NCI-H146 treated with DMSO at 0.1 percent for 48 hours (cell line): ENCODE results near the gene ENPP1.
"Not testable (repeated sequence)": the region's sequence is repeated elsewhere in the genome, so short reads cannot be mapped to it uniquely, and the experiment has no call there.

ENCODE experiments used
- DNase-seq: peaks from one replicate; lab custom pipeline; 2025; ENCODE audit not compliant: unreplicated experiment; lab: John Stamatoyannopoulos, UW

Gene ENPP1

DNA sequence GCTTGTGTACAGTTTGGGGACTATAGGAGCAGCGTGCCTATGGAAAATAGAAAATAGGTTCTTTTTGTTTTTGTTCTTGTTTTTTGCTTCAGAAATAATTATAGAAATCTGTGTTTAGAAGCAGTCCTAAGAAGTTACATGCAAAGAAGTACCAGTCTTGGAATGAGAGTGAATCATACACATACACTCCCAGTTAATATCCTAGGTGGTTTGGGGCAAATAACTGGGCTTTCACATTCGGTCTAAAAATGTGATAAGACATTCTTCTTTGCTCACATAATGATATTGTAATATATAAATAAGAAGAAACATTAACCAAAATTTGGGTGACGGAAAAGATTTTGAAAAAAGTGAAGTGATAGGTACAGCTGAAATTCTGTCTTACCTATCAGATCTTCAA lies 61.0 kb downstream of the ENPP1 start:
- DNase-seq, result no peak

DNA sequence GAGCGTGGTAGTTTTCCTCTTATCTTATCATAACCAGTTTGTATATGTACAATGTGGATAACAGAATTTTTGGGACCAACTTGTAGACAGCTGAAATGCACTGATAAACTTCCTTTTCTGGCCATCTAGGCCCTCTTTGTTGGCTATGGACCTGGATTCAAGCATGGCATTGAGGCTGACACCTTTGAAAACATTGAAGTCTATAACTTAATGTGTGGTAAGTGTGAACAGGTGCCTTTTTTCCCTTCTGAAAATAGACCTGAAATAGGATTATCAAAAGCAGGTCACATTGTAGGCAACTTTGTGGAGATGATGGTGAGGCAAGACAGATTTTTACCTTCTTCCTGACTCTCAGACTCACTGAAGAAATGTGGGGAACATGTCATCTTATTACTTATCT lies 67.8 kb downstream of the ENPP1 start:
- DNase-seq, result no peak

GRCh38 chr6:131876545-131876944 lies 68.7 kb downstream of the ENPP1 start:
- no peak for DNase-seq

DNA sequence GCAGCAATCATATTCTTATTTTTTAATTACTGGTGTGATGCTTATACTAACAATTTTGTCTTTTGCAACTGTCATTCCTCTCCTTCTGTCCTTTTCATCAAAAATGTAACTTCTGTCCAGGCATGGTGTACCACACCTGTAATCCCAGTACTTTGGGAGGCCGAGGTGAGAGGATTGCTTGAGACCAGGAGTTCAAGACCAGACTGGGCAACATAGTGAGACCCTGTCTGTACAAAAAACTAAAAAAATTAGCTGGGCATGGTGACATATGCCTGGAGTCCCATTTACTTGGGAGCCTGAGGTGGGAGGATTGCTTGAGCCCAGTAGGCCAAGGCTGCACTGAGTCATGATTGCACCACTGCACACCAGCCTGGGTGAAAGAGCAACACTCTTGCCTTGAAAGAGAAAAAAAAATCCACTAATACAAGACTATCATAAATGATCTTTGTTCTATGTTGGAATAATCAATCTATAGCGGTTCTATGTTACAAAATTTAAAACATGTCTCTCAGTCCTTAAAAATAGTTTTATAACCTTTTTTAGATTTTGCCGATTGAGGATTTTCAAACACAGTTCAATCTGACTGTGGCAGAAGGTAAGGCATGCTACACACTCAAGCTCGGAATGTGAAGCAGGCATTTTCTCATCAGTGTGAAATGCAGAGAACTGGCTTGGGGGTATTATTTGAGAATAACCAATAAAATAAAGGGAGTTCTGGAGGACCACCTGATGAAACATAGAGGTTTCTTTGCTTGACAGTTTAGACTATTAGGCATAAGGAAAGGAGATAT lies 70.4 kb downstream of the ENPP1 start:
- DNase-seq, result no peak

- DNase-seq, result no peak
Observed at GRCh38 chr6:131883016-131883415, 75.2 kb downstream of the ENPP1 start.

DNA sequence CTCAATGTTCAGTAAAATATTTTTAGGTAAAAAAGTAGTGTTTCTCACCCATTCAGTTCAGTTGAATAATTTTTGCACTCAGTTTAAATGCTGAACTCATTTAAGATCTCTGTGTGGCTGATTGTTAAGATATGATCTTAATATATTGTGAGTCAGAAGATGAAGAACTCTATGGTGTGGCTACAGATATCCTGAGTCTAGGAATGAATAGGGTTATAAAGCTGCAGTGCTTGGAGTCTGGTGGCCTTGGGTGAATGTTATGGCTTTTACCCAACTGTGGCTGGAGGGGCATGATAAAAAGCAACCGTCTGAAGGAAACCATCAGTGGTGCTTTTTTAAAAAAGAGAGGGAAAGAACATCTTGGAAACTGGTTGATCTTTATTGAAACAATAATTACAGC lies 77.4 kb downstream of the ENPP1 start:
- no peak for DNase-seq

DNA sequence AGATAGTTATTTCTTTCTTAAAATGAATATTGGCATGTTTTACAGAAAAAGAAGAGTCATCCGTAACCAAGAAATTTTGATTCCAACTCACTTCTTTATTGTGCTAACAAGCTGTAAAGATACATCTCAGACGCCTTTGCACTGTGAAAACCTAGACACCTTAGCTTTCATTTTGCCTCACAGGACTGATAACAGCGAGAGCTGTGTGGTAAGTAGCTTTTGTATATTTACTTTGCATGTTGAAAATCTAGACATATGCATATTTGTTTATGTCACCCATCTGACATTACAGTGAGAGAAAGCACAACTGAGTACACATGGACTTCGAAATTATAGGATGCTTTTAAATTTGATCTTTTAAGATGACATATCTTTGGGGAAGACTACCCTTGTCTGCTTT lies 78.7 kb downstream of the ENPP1 start:
- no peak for DNase-seq

DNA sequence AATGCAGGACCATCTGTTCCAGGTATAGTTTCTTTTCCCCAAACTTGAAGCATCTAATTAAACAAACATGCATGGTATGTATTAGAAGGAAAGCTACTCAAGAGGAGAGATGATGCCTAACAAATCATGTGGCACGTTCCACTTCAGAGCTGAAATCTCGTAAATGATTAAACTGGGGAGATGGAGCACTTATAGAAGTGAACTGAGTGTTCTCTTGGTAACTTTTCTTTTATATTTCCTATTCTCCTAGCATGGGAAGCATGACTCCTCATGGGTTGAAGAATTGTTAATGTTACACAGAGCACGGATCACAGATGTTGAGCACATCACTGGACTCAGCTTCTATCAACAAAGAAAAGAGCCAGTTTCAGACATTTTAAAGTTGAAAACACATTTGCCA lies 82.3 kb downstream of the ENPP1 start:
- DNase-seq, result no peak

DNA sequence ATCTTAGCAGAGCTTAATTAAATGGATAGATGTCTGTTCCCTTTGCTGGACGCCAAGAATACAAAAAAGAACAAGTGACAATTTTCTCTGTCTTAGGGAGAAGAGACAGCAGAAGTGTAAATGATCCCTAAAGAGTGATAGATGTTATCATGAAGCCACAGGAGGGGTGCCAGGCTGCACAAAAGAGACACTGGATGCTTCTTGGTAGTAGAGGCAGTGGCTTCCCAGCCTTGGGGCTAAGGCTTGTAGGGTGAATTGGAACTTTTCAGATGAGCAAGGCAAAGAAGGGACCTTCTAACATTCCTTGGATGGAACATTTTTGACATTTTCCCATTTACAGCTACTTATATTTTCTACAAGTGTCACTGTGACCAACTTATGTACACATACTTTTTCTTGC lies 85.4 kb downstream of the ENPP1 start:
- DNase-seq, result no peak

DNA sequence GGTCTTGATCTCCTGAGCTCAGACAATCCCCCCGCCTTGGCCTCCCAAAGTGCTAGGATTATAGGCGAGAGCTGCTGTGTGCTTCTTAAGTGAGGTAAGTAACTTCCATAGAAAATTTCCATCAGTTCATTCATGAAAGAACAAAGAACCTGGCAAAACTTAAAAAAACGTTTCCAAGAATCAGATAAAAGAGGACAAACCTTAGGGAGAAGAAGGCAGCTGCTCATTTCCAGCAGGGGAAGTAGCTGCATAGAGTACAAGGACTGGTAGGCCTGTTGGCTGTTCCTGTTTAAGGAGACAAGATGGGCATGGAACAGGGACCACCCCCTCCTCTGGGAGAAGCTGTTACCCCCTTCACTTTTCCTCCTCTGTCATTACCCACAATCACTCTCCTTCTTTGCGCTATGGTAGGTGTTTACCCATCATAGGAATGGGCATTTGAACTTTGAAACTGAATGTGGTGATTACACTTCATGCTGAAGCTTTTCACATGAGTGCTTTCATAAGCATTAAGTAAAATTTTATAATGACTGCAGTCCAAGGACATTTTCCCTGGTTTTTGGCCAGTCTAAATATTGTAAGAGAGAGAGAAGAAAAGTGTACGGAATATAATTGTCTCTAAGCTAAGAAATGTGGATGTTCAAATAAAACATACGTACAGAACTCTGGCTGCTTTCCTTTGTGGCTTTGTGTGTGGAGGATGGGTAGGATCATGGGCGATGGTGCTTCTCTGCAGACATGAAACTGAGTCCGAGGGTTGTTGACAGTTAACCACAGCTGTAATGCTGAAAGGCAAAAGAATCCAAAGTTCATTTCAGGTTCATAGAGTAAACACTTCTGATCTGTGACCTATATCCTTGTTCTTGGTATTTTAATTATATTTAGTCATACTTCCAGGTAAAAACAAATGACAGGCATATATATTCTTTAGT lies 86.9 kb downstream of the ENPP1 start:
- DNase-seq, result no peak

DNA sequence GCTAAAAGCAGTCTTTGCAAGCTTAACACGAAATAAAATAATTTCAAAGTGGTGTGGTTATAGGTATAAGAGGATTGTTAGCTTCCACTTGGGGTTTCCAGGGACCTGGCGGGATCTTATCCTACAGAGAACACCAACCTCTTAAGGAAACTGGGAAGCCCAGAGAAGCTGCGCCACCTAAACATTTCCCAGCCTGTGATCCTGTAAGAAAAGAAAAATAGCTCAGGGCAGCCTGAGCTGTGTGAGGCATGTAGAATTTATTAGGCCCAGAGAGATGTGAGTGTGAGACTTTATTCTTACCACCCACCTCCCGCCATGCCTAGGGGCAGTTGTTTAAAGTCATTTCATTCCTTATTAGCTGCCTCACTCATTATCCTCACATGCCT lies 89.2 kb downstream of the ENPP1 start:
- DNase-seq, result no peak

- DNase-seq, result no peak
Observed at GRCh38 chr6:131897621-131898020, 89.8 kb downstream of the ENPP1 start.

DNA sequence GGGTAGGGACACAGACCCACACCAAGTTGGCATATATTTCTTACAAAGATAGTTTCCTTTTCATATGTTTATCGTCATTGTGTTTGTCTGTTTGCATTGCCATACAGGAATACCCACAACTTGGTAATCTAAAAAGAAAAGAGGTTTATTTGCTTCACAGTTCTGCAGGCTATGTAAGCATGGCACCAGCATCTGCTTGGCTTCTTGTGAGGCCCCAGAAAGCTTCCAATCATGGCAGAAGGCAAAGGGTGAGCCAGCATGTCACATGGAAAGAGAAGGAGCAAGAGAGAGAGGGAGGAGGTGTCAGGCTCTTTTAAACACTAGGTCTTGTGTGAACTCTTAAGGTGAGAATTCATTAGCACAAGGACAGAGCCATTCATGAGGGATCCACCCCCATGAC lies 90.9 kb downstream of the ENPP1 start:
- DNase-seq, result no peak

GRCh38 chr6:131900231-131900630 lies 92.4 kb downstream of the ENPP1 start:
- no peak for DNase-seq

DNA sequence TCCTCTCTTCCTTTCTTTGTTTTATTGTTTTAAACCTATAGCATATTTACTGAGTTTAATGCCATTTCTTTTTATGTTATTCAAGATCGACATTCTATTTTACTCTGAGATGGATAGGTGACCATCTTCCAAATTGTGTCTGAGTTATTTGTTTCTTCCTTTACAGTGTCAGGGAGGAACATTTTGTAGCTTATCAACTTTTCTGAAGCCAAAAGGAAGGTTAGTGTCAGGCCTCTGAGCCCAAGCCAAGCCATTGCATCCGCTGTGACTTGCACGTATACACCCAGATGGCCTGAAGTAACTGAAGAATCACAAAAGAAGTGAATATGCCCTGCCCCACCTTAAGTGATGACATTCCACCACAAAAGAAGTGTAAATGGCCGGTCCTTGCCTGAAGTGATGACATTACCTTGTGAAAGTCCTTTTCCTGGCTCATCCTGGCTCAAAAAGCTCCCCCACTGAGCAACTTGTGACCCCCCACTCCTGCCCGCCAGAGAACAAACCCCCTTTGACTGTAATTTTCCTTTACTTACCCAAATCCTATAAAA lies 93.6 kb downstream of the ENPP1 start:
- not testable (repeated sequence) for DNase-seq

DNA sequence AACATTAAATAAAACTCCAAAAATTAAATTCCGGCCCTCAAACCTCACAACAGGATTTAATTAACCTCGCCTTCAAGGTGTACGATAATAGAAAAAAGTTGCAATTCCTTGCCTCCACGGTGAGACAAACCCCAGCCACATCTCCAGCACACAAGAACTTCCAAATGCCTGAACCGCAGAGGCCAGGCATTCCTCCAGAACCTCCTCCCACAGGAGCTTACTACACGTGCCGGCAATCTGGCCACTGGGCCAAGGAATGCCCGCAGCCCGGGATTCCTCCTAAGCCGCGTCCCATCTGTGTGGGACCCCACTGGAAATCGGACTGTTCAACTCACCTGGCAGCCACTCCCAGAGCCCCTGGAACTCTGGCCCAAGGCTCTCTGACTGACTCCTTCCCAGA lies 95.9 kb downstream of the ENPP1 start:
- DNase-seq, result not testable (repeated sequence)

DNA sequence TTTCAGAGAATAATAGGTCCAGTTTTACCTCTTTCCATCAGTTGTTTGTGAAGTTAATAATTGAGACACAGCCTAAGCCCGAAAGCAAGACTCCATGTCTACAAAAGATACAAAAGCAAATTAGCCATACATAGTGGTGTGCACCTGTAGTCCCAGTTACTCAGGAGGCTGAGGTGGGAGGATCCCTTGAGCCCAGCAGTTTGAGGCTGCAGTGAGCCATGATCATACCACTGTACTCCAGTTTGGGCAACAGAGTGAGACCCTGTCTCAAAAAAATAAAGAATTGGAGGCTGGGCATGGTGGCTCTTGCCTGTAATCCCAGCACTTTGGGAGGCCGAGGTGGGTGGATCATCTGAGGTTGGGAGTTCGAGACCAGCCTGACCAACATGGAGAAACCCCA lies 101.0 kb downstream of the ENPP1 start:
- not testable (repeated sequence) for DNase-seq

- DNase-seq, result peak; percentile 81
Observed at GRCh38 chr6:131909408-131910218, 101.8 kb downstream of the ENPP1 start.

DNA sequence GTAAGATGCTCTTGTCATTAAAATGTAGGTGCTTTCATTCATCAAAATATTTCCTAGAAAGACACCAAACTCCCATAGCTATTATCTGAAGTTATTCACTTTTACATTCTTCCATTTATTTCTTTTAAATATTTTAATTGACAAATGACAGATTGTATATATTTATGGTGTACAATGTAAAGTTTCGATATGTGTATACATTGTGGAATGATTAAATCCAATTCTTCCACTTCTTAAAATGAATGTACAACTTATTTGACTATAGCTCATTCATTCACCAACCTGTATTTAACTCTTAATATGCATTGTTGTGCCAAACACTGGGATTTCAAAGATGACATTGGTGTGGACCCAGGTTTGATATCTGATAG lies 102.4 kb downstream of the ENPP1 start:
- no peak for DNase-seq

GRCh38 chr6:131910956-131911355 lies 103.1 kb downstream of the ENPP1 start:
- peak; percentile 36 for DNase-seq

DNA sequence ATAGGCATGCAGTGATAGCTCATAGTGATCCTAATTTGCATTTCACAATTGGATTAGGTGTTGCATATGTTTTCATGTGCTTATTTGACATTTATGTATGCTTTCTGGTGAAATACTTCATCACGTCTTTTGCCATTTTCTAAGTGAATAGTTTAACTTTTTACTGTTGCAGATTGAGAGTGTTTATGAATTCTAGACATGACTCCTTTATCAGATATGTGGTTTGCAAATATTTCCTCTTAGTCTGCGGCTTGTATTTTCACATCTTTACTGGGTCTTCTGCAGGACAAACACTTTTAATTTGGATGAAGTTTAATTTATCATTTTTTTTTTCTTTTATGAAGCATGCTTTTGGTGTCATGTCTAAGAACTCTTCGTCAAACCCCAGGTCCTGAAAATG lies 104.1 kb downstream of the ENPP1 start:
- DNase-seq, result no peak
